UCSD-AML1 (cell line): Measurements from ENCODE around the gene DEXI.
"Not testable (repeated sequence)": the region's sequence is repeated elsewhere in the genome, so short reads cannot be mapped to it uniquely, and the experiment has no call there.

Experiments used
- DNase-seq: peaks from one replicate; lab custom pipeline; 2025; ENCODE audit not compliant: unreplicated experiment; lab: John Stamatoyannopoulos, UW

Gene DEXI

DNA sequence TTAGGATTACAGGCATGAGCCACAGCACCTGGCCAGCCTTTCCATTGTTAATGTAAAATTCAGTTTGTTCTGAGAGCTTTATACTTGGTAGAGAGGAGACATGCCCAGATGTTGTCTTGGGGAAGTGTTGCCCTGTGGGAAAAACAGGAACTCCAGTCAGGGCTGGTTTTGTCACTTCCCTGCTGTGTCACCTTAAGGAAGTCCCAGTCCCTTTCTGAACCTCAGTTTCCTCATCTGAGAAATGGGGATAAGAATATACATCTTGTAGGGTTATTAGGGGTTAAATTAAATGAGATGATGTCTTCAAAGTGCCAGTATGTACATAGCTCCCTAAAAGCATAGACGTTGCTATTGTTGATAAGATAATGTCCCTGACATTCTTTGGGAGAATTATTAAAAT, 27.3 kb upstream of the DEXI start:
- DNase-seq: no peak

- no peak for DNase-seq
Measured at GRCh38 chr16:10968498-10968897, 26.2 kb upstream of the DEXI start.

- no peak for DNase-seq
Measured at GRCh38 chr16:10967986-10968385, 25.7 kb upstream of the DEXI start.

GRCh38 chr16:10966559-10966958, 24.3 kb upstream of the DEXI start:
- not testable (repeated sequence) for DNase-seq

GRCh38 chr16:10966129-10966528, 23.9 kb upstream of the DEXI start:
- peak; percentile 25 for DNase-seq

DNA sequence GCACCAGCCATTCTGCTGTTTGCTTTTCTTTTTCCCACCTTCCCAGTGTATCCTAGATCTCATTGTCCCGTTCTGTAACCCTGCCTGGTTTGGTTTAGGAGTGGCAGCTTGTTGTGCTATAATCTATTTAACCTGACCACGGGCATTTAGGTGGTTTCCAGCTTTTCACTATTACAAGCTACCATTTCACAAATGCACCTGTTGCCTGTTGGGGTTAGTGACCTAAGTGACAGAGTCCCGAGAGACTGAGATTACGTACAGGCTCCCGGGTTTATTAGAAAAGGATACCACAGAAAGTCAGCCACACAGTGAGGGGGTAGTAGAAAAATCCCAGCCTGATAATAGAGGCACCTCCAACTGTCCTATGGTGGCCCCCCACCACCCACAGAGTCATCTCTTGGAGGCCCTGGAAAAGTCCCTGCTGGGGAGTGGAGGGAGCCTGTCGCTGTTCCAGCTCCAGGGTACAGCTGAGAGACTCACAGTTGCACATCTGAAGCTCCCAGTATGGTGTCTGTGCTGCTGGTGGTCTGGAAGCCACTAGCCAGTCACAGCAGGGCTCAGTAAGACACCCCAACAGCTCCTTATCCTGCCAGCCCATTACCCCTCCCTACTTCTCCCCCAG, 23.3 kb upstream of the DEXI start:
- DNase-seq: no peak

- DNase-seq: no peak
Measured at GRCh38 chr16:10964891-10965326, 22.6 kb upstream of the DEXI start.

GRCh38 chr16:10964039-10964890, 22.0 kb upstream of the DEXI start:
- DNase-seq: peak; percentile 84

DNA sequence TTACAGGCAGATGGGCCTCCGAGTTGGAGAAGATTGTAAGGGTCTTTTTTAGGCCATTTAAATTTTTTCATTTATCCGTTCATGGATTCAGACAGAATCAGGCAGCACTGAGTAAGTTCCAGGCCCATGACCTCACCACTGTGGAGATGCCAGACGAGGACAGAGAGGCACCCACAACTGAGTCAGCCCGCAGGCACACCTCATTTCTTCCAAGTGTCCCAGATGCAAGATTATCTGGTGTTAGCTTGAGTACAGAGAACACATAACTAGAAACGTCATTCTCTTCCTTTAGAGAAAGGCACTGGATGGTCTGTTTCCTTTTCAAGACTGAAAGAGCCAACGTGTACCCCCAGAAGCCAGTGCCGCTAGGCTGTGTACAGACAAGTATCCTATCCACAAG, 19.0 kb upstream of the DEXI start:
- DNase-seq: no peak

GRCh38 chr16:10959161-10959560, 16.9 kb upstream of the DEXI start:
- DNase-seq: no peak

GRCh38 chr16:10957771-10958482, 15.7 kb upstream of the DEXI start:
- DNase-seq: no peak

- no peak for DNase-seq
Measured at GRCh38 chr16:10954903-10955302, 12.6 kb upstream of the DEXI start.

- no peak for DNase-seq
Measured at GRCh38 chr16:10951026-10951425, 8.8 kb upstream of the DEXI start.

- DNase-seq: no peak
Measured at GRCh38 chr16:10950393-10950792, 8.1 kb upstream of the DEXI start.

- DNase-seq: peak; percentile 43
Measured at GRCh38 chr16:10949424-10949970, 7.2 kb upstream of the DEXI start.

GRCh38 chr16:10947211-10947787, 5.0 kb upstream of the DEXI start:
- no peak for DNase-seq

GRCh38 chr16:10946308-10946707, 4.0 kb upstream of the DEXI start:
- no peak for DNase-seq

DNA sequence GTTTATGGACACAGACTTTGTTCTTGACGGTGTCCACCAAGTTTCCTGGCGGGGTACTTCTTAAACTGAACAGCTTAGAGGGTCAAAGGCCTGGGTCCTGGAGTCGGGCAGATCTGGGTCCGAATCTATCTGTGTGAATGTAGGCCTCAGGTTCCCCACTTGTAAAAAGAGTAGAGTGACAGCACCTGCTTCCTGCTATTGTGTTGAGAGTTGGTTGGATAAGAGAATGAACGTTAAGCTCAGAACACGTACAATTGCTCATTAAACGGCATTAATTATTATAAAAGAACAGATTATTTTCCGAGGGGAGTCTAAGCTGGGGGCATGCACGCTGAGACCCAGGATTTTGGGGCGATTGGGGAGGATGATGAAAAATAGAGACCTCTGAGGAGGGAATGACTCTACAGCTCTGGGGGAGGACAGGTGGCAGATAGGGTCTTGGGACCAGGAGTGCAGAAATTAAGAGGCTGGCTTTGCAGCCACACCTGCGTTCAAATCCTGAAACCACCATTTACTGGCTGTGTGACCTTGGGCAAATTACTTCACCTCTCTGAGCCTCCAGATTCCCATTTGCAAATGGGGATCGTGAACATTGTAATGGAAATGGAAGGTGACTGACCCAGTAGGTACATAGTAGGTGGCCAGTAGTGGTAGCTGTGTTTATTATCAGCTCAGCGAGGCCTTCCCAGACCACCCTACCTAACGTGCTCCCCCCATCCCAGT, 3.0 kb upstream of the DEXI start:
- no peak for DNase-seq

DNA sequence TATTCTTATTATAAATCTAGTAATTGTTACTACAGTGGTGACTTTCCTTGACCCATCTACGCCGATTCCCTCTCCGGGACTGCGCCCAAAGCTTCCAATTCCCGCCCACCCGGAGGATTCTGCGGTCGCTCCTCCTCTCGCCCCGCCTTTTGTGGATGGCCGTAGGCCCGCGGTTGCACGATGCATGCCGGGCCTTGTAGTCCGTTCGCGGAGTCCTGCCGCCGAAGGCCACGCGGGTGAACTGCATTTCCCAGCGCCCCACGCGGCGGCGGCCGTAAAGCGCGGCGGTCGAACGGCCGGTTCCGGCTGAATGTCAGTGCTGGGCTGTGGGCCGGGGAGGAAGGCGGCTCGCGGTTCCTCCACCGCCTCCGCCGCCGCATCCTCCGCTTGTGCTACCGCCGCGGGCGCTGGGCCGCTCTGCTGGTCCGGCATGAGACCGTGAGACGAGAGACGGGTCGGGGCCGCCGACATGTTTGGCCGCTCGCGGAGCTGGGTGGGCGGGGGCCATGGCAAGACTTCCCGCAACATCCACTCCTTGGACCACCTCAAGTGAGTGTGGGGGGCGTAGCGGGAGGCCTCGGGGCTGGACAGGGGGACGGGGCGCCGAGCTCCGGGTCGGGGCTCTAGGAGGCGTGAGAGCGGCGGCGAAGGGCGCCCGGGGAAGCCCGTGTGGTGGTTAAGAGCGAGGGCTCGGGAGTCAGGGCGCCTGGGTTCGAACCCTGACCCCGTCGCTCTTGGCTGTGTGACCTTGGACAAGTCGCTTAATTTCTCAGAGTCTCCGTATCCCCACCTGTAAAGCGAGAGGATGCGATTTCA, 2.2 kb upstream of the DEXI start, which contains the start of gene CLEC16A:
Gene CLEC16A (plus strand): TSS at position 316 of the 816 bp plus-strand sequence. CDS start 154 bp downstream, at position 470.
- DNase-seq: peak; percentile 97

DNA sequence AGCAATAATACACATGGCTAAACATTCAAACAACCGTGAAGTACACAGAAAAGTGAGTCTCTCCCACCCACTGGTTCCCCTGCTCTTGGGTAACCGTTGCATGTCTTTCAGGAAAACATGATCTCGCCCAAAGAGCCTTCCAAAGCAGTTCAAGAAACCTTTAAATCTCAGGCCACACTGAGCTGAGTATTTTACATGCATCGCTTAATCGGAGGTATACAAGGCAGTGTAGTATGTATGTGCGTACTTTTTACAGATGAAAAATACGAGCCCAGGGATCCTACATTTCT, 741 bp upstream of the DEXI start:
- no peak for DNase-seq
